GM19025 (cell line): ENCODE data around the gene ADA.
"Not testable (repeated sequence)": the region's sequence is repeated elsewhere in the genome, so short reads cannot be mapped to it uniquely, and the experiment has no call there.

Experiments used
- ATAC-seq: cut with Tn5 transposase; IDR thresholded peaks from one replicate; pipeline ENCODE4 v1.9.1; 2021; ENCODE audit warnings: mild to moderate bottlenecking, low read depth, moderate library complexity; ENCODE audit not compliant: unreplicated experiment

The ADA gene

GRCh38 chr20:44678990-44679611 is 27.6 kb upstream of the ADA start:
- ATAC-seq, result no peak

GRCh38 chr20:44678242-44678641 is 26.7 kb upstream of the ADA start:
- ATAC-seq, result no peak

- ATAC-seq, result not testable (repeated sequence)
Observed at GRCh38 chr20:44672318-44672902, 20.9 kb upstream of the ADA start.

GRCh38 chr20:44671541-44671940 is 20.0 kb upstream of the ADA start:
- not testable (repeated sequence) for ATAC-seq

- ATAC-seq, result not testable (repeated sequence)
Observed at GRCh38 chr20:44670851-44671250, 19.4 kb upstream of the ADA start.

- ATAC-seq, result no peak
Observed at GRCh38 chr20:44666066-44666465, 14.6 kb upstream of the ADA start.

GRCh38 chr20:44664131-44664530 is 12.6 kb upstream of the ADA start:
- ATAC-seq, result no peak

GRCh38 chr20:44662261-44662660 is 10.8 kb upstream of the ADA start:
- ATAC-seq, result no peak

GRCh38 chr20:44660581-44660980 is 9.1 kb upstream of the ADA start:
- no peak for ATAC-seq

- ATAC-seq, result no peak
Observed at GRCh38 chr20:44659931-44660330, 8.4 kb upstream of the ADA start.

- no peak for ATAC-seq
Observed at GRCh38 chr20:44658810-44659209, 7.3 kb upstream of the ADA start.

GRCh38 chr20:44657875-44658274 is 6.4 kb upstream of the ADA start:
- ATAC-seq, result no peak

- no peak for ATAC-seq
Observed at GRCh38 chr20:44656448-44656847, 4.9 kb upstream of the ADA start.

- ATAC-seq, result not testable (repeated sequence)
Observed at GRCh38 chr20:44654210-44654609, 2.7 kb upstream of the ADA start.

GRCh38 chr20:44653546-44653945 is 2.0 kb upstream of the ADA start:
- no peak for ATAC-seq

GRCh38 chr20:44651434-44651683 is 140 bp downstream of the ADA start:
- ATAC-seq, result no peak

- ATAC-seq, result no peak
Observed at GRCh38 chr20:44650771-44651433, 597 bp downstream of the ADA start.

- no peak for ATAC-seq
Observed at GRCh38 chr20:44649976-44650375, 1.5 kb downstream of the ADA start.

- no peak for ATAC-seq
Observed at GRCh38 chr20:44649126-44649525, 2.4 kb downstream of the ADA start.

GRCh38 chr20:44648579-44648978 is 2.9 kb downstream of the ADA start:
- ATAC-seq, result no peak

GRCh38 chr20:44648068-44648467 is 3.4 kb downstream of the ADA start:
- ATAC-seq, result no peak

- peak; percentile 51 for ATAC-seq
Observed at GRCh38 chr20:44646641-44647274, 4.7 kb downstream of the ADA start.
